OCI-LY7 (cell line): ENCODE measurements around the gene SERPINA12. TPM values are rescaled to one million over a fixed set of nuclear protein-coding genes. Genes with fewer than 3 reads are reported as not detected.

Experiments
- BruUV-seq: library from RNA; stranded (reverse); fragments of 400-500 nt; replicated peaks from 2 replicates; lab custom pipeline; 2021; lab: Mats Ljungman, UMichigan
- CTCF ChIA-PET: fragments of 300-600 bp; sonication (Branson Sonifier 250); formaldehyde crosslinking; loops from one replicate; lab custom pipeline; 2022; ENCODE audit warnings: antibody characterized with exemption; ENCODE audit not compliant: unreplicated experiment; lab: Charles Lee
- POLR2A ChIA-PET: fragments of 300-600 bp; sonication (Branson Sonifier 250); formaldehyde crosslinking; loops from one replicate; lab custom pipeline; 2022; ENCODE audit warnings: antibody characterized with exemption; lab: Charles Lee
- DNase-seq: peaks from one replicate; pipeline ENCODE4 v3.0.0-alpha.2; 2015; ENCODE audit warnings: low spot score
- H2AFZ ChIP-seq: fragments of 200-600 bp; sonication (generic), shearing (Covaris generic); 2 replicates; pipeline ENCODE4 v1.6.1; 2014; ENCODE audit warnings: mild to moderate bottlenecking, antibody characterized with exemption, low read length, moderate library complexity
- H3K27ac ChIP-seq: fragments of 200-600 bp; sonication (generic); 2 replicates; pipeline ENCODE4 v1.5.1; 2014; ENCODE audit warnings: mixed run types, low read depth, mild to moderate bottlenecking, moderate library complexity, low read length, inconsistent platforms; ENCODE audit not compliant: poor library complexity, severe bottlenecking
- H3K36me3 ChIP-seq: fragments of 200-600 bp; sonication (generic); 2 replicates; pipeline ENCODE4 v1.6.1; 2014; ENCODE audit warnings: mild to moderate bottlenecking, antibody characterized with exemption, low read length, moderate library complexity, mixed read lengths; ENCODE audit not compliant: insufficient read depth
- H3K4me1 ChIP-seq: fragments of 200-600 bp; sonication (generic); 2 replicates; pipeline ENCODE4 v1.5.1; 2014; ENCODE audit warnings: mild to moderate bottlenecking, low read length; ENCODE audit not compliant: insufficient read depth, poor library complexity, severe bottlenecking
- H3K4me2 ChIP-seq: fragments of 200-600 bp; sonication (generic); 2 replicates; pipeline ENCODE4 v1.6.1; 2014; ENCODE audit warnings: mild to moderate bottlenecking, low read length
- H3K4me3 ChIP-seq: fragments of 200-600 bp; sonication (generic); 2 replicates; pipeline ENCODE4 v1.5.1; 2014; ENCODE audit warnings: mild to moderate bottlenecking, low read depth, low read length; ENCODE audit not compliant: poor library complexity, severe bottlenecking
- H3K79me2 ChIP-seq: fragments of 200-600 bp; sonication (generic); 2 replicates; pipeline ENCODE4 v1.6.1; 2016; ENCODE audit warnings: low read depth, mild to moderate bottlenecking, low read length, moderate library complexity, mixed read lengths; ENCODE audit not compliant: insufficient read depth
- H3K9me2 ChIP-seq: fragments of 200-600 bp; sonication (generic); 2 replicates; pipeline ENCODE4 v1.6.1; 2016; ENCODE audit warnings: mild to moderate bottlenecking, low read length, mixed read lengths; ENCODE audit not compliant: insufficient read depth
- H3K9me3 ChIP-seq: fragments of 200-600 bp; sonication (generic); 2 replicates; pipeline ENCODE4 v1.6.1; 2014; ENCODE audit warnings: mild to moderate bottlenecking, mixed run types, low read length, mixed read lengths
- H4K20me1 ChIP-seq: fragments of 200-600 bp; sonication (generic); 2 replicates; pipeline ENCODE4 v1.6.1; 2014; ENCODE audit warnings: mild to moderate bottlenecking, antibody characterized with exemption, low read length, moderate library complexity, mixed read lengths; ENCODE audit not compliant: insufficient read depth
- EZH2phosphoT487 ChIP-seq: fragments of 200-600 bp; sonication (generic); IDR thresholded peaks from 2 replicates; pipeline ENCODE4 v1.6.1; 2018; ENCODE audit warnings: low read depth, borderline replicate concordance, mild to moderate bottlenecking, mixed run types, antibody characterized with exemption, low read length, moderate library complexity, mixed read lengths
- intact Hi-C: fragments of 100-400 bp; cut with micrococcal nuclease; formaldehyde crosslinking; loops from one replicate; pipeline ENCODE4 v1.10.0; 2022; ENCODE audit not compliant: unreplicated experiment
- total RNA-seq, 2 experiments: library from RNA; depleted of rRNA in 1 of 2; stranded (reverse); fragments of >200 nt in 1 of 2; shearing (Covaris generic) in 1 of 2; gene quantifications; 2 replicates each; pipeline ENCODE4 v1.2.3, GENCODE V29; 2014 to 2022
- TF ChIP-seq, protein P1 (sequence below): fragments of 200-600 bp; sonication (generic); conservative IDR thresholded peaks from 2 replicates; pipeline ENCODE4 v1.5.1; 2014; ENCODE audit warnings: mild to moderate bottlenecking, antibody characterized with exemption, low read length, moderate library complexity, mixed read lengths

SERPINA12 gene
- total RNA-seq, 2 experiments from 2014 or later, result not detected

DNA sequence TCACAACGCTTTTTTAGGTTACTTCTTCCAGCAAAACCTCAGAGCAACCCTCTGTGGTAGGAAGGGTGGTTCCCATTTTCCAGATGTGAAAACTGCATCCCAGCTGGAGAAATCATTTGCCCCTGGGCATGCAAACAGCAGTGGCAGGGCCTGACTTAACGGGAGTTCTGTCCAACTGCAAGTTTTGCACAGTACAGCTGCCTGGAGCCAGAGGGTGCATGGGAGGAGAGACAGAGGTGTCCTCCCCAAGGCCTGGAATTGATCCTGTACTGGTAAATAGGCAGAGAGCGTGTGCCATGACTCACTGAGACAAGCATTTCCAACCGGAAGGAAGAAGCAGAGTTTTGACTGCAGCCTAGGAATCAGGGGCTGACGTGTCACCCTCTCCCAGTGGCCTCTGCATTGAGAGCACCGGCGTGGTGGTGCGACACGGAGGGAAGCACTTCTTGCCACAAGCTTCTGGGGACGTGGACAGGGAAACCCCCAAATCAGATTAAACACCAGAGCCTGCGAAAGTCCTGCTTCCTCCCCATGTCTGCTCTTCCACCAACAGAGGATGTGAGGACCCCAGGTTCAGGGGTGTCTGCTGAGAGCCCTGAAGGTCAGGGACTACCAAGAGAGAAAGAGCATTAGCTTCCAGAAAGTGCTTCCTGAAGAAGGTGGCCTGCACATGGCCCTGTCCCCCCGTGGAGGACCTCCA lies 33.0 kb upstream of the SERPINA12 start:
- no peaks in the 10 kb centered on the region for H3K9me3 ChIP-seq
- no peak for DNase-seq
- TF ChIP-seq, protein P1, sequence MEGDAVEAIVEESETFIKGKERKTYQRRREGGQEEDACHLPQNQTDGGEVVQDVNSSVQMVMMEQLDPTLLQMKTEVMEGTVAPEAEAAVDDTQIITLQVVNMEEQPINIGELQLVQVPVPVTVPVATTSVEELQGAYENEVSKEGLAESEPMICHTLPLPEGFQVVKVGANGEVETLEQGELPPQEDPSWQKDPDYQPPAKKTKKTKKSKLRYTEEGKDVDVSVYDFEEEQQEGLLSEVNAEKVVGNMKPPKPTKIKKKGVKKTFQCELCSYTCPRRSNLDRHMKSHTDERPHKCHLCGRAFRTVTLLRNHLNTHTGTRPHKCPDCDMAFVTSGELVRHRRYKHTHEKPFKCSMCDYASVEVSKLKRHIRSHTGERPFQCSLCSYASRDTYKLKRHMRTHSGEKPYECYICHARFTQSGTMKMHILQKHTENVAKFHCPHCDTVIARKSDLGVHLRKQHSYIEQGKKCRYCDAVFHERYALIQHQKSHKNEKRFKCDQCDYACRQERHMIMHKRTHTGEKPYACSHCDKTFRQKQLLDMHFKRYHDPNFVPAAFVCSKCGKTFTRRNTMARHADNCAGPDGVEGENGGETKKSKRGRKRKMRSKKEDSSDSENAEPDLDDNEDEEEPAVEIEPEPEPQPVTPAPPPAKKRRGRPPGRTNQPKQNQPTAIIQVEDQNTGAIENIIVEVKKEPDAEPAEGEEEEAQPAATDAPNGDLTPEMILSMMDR, result no peak
- no peak for TF ChIP-seq EZH2phosphoT487
- H3K4me2 ChIP-seq, result no peak overlapping the region
- no peak overlapping the region for H3K4me3 ChIP-seq
- intact Hi-C loops, result no loop called here
- POLR2A ChIA-PET, result no interaction called here
- H4K20me1 ChIP-seq, result no peaks in the 10 kb centered on the region
- CTCF ChIA-PET, result interaction anchor here (0.6 kb wide), 1 partner anchor 148 kb away, joined by 3 read pairs; no protein-coding TSS in a partner anchor
- H3K4me1 ChIP-seq, result no peaks in the 10 kb centered on the region
- no peaks in the 10 kb centered on the region for H3K79me2 ChIP-seq
- no TSS peak for BruUV-seq
- no peak overlapping the region for H2AFZ ChIP-seq
- H3K36me3 ChIP-seq, result no peaks in the 10 kb centered on the region
- no peak overlapping the region for H3K27ac ChIP-seq
- H3K9me2 ChIP-seq, result no peaks in the 10 kb centered on the region

DNA sequence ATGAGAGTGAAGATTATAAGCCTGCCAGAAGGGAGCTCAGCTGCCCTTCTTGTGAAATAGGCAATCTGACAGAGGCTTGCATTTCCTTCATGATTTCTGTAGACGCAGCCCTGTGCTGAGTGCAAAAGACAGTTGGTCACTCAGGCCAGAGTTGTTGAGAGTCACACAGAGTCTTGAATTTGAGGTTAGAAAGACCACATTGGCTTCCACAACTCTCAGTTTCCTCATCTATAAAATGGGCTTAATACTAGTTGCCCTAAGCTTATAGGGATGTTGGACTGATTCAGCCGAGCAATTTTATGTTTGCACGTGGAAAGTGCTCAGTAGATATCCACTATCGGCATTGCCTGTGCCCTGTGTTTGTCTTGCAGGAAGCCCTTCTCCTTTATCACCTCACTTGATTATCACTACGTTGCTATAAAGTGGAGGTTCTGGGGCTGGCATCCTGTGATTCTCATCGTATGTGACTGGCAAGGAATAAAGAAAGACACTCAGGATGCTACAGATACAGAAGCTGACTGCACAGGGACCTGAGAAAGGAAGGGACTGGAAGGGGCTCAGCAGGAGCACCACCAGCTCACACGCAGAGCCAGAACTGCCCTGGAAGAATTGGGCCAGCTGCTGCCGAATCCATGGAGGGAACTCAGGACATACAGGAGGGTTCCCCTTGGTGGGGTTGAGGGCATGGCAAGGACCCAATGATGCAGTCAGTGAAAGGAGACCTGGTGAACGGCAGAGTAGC lies 32.1 kb upstream of the SERPINA12 start:
- intact Hi-C loops, result no loop called here
- no peaks in the 10 kb centered on the region for H3K36me3 ChIP-seq
- no TSS peak for BruUV-seq

More for the DNA sequence above, 32.1 kb upstream of the SERPINA12 start:
- CTCF ChIA-PET, result no interaction called here
- Histone ChIP-seq H3K79me2 (no peaks in the 10 kb centered on the region), H2AFZ (no peak overlapping the region), H3K4me1 (no peaks in the 10 kb centered on the region), H3K4me3 (no peak overlapping the region), H3K9me3 (no peaks in the 10 kb centered on the region), H3K9me2 (no peaks in the 10 kb centered on the region), H3K4me2 (no peak overlapping the region), H3K27ac (no peak overlapping the region), H4K20me1 (no peaks in the 10 kb centered on the region)
- no peak for DNase-seq
- POLR2A ChIA-PET, result no interaction called here
- TF ChIP-seq EZH2phosphoT487, result no peak
- TF ChIP-seq, protein P1, result no peak
